ENCODE results near the gene WDR48.
A peak's percentile ranks its signal among the peaks of the same experiment; 100 is the strongest.

The WDR48 gene

DNA sequence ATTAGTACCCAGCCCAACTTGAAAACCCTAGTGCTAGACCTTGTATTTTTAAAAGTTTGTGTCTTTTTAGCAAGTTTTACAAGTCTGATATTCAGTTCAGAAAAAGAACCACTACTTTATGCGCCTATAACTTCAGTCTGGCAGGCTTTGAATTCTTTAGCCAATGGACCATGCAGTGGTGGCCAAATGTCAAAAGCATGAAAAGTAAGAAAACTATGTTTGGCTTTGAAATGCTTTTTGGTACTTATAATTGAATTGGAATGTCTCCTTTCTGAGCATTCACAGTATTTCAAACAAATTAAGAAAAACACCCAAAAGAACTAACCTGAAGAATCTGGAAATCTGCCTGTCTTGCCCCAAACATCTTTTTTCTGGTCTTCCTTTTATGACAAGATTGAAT lies 12.8 kb downstream of the WDR48 start:
- DNase-seq (ENCODE audit: low read depth) = peak; percentile 57

DNA sequence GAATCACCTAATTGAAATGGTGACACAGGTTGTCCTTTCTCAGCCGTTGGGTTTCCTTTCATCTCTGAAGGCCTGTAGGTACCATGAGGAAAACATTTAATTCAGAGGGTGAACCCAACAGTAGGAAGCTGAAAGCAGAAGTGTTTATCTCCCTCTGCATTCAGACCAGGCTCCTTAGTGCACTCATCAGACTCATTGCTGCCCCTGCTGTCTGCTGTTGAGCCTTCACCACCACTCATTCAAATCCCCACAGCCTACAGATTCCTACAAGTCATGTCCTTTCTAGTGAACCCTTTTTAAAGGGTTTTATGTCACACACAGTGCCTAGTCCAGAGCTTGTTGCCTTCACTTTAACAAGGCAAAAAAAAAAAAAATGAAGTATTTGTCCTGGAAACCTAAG lies 13.4 kb downstream of the WDR48 start:
- DNase-seq (ENCODE audit: low read depth) = peak; percentile 30

DNA sequence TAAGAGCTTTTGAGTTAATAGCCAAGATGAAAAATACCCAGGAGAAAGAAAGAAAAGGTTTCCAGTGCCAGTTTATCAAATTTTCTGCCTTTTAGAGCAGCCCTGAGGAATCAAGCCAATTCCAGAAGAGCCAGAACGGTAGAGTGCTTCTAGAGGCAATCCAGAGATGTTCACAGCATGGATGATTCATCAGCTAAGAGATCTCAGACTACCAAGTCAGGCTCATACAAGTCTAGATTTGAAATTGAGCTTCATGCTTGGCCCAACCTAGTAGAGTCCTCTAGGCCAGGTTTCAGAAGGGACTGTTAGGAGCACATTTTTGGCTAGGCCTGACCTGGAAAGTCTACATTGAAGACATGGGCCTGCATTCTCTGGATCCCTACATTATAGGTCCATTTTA lies 15.5 kb downstream of the WDR48 start:
- DNase-seq (ENCODE audit: low read depth) = no peak

DNA sequence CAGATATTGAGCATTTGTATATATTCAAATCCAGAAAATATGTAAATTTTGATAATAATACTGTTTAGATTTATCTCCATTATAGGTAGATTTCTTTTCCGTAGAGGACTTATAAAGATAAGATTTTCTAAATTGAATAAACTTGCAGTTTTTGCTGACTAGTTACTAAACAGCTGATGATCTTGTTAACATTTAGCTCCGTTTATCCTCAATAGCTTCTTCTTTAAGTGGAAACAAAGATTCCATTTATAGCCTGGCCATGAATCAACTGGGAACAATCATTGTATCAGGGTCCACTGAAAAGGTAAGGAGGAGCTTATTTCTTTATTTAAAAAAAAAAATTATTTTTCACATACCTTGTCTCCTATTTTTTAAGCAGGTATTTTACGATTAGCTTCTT lies 16.7 kb downstream of the WDR48 start:
- no peak for DNase-seq (ENCODE audit: low read depth)

DNA sequence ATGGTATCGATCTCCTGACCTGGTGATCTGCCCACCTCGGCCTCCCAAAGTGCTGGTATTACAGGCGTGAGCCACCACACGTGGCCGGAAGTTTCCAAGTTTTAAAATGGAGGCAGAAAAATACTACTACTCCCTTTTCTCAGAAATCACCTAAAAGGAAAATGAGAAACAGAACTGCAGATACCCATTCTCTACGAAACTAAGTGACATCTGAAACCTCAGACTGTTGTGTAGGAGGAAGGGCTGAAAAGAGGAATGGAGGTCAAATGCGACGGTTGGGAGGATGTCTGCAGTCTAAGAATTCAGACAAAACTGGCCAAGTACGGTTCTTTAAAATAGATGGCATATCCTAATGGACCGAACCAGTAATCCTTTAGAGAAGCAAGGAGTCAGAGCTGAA lies 24.1 kb downstream of the WDR48 start:
- no peak for DNase-seq (ENCODE audit: low read depth)

DNA sequence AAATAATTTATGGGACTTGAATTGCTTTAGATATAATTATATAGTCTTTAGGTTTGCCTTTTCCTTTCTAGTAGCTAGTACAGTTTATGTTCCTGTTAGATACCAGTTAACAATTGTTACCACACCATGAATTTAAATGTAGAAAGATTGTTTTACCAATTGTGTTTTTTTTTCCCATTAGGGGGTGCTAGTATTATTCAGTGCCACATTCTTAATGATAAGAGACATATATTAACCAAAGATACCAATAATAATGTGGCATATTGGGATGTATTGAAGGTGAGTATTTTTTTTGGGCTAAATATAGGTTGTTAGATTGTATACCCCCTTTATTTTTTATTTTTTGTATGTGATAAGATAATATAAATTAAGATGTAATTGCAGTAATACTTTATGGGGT lies 27.7 kb downstream of the WDR48 start:
- no peak for DNase-seq (ENCODE audit: low read depth)

DNA sequence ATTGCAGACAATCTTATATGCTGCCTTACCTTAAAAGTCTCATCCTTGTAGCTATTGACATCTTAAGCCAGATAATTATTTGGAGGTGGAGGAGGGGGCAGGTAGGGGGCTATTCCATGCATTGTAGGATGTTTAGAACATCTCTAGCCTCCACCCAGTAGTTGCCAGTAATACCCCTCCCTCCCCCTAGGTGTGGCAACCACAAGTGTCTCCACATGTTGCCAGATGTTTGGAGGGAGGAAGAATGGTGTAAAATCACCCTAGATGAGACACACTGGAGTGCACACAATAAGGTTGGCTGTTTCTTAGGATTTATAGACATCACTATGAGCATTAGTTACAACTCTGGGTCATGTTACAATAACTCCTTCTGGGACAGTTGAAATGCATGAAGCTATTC lies 28.2 kb downstream of the WDR48 start:
- DNase-seq (ENCODE audit: low read depth) = no peak

DNA sequence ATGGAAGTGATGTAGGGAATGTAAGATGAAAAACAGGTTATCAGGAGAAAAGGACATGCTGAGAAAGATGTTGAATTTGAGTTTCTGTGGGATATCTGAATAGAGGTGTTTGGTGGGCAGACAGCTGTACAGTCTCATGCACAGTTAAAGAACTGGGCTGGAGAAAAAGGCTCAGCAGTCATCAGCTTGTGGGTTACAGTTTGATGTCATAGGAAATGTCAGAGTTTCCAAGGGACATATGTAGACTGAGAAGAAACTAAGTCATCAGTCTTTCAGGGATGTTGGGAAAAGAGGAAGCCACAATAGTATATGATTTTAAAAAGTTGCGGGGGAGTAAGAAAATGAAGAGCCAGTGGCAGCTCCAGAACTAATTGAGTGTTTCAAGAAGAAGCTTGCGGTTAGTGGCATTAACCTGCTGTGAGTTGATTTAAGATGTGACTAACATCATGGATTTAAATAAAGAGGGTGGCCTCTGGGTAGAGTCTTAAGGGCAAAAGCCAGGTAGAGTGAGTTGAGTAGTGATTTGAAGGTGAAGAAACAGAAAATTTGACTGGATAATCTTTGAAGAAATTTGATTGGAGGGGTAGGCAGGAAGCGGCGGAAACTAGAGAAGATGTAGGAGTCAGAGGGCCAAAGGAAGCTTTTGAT lies 31.0 kb downstream of the WDR48 start:
- no peak for DNase-seq (ENCODE audit: low read depth)

DNA sequence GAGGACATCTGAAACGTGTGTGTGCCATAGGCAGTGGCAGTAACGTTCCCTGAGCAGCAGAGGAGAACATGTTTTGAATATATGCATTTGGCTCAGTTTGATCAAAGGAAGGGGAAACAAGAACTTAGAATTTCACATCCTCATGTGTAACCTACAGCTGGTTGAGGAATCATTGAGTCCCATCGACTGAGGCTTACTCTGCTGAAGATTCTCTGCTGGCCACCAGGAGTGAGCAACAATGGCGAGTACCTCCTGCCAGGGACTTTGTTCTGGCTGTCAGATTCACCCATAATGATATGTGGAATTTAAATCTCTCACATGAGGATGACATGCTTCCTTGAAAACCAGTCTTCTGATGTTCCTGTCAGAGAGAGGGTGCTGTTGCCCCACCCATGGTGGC lies 34.3 kb downstream of the WDR48 start:
- no peak for DNase-seq (ENCODE audit: low read depth)

DNA sequence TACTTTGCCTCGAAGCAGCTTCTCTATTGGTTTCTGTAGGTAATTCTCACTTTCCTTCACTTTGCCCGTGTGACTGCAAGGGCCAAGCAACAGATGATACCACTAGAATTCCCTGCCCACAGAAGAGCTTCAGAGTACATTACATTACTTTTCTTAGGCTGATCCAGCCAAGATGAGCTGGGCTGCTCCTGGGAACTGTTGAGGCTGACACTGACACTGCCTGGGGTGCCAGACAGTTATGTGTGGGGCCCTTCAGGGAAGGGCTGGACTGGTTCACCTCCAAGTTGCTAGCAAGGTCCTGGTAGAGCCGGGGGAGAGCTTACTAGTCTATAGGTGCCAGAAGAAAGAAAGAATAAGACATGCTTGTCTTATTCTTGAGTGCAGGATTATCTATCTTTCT lies 36.6 kb downstream of the WDR48 start:
- no peak for DNase-seq (ENCODE audit: low read depth)

DNA sequence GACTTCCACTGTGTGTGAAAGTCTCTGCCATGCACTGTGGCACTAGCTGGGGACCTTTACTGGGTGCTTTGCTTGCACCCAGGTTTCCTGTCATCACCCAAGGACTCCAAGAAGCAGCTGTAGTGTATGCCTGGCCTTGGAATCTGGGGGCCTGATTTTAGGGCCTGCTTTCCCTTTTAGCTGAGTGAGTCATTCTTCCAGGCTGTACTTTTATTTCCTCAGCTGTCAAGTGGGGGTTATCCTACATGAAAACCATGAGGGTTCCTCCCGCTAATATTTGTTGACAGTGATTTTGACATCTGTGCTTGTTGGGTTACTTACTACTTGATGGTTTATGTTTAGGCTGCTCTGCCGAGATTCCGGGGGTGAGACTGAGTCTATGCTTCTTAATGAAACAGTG lies 37.1 kb downstream of the WDR48 start:
- no peak for DNase-seq (ENCODE audit: low read depth)

DNA sequence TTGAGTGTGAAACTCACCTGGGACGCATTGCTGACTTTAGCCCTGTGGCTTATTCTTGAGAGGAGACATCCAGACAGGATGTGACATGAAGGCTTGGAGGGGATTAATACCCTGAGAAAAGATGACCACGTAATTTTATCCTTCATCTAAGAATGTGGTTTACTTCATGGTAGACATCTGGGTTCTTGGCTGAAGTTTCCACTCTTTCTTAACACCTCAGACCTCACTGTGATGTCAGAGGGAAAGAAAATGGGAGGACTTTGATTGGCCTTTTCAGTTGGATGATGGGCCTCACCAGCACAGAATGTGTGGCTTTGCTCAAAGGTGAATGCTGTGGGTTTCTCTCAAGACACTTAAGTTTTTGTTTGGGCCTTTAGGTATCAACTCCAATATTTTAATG lies 39.1 kb downstream of the WDR48 start:
- DNase-seq (ENCODE audit: low read depth) = peak; percentile 37

DNA sequence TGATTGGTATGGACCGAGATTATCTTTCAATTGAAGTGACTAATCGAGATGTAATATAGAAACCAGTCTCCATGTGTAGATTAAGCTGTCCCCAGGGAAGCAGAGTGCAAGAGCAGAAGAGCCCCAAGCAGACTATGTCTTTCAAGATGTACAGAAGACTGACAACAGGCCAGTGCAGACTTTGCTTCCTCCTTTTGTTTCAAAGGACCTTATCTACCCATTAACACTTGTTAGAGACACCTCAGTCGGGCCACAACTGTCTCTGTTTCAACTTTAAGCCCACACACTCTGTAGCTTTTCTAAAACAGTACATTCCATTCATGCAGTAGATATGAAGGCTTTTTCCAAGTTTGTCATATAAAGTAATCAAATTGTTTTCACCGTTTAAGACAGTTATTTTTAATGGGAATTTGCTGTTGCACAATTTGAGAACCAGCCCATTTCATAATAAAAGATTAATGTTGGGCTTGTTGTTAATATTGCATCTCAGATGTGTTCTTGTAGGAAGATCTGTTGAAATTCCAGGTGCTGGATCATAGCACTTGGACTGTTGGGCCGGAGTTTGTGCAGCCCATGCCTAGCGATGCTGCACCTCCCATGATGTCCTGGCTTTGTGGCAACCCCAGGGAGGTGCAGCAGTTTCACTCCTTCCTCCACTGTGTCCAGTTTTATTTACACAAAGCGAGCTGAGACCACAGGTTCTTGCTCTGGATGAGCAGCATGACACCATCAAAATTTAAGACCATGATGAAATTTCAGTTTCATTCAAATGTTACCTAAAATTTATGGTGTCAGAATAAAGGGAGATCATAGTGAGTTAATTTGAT lies 43.2 kb downstream of the WDR48 start:
- no peak for DNase-seq (ENCODE audit: low read depth)

DNA sequence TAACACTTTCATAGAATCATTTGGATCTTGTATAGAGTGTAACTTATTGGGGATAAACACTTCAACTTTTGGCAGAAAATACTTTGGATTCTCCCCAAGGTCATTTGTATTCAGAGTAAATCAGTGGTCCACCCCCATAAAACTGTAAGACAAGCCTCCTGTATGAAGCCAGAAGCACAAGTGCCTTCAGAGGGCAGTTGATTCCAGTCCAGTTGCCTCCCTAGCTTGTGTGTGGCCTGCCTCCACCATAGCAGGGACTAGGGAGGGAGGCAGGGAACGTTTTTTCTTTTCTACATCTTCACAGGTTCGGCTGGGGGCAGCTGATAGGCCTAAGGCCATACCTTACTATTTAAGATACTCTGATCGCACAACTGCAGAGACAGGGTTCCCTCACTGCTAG lies 44.0 kb downstream of the WDR48 start:
- no peak for DNase-seq (ENCODE audit: low read depth)

DNA sequence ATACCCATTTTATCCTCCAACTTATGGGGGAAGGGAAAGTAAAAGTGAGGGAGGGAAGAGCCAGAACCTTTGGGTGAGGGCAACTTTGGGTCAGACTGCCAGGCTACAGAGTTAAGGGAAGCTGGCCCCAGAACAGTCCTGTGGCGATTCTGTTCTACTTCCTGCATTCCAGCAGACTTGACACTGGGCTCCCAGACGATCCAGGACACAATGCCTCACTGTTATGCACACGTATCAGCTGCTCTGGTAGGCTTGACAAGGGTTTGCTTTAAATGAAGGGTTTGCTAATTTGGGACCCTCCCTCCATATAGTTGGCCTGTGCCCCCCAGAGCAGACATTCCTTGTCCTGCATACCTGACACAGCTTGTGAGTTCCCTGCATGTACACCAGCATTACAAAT lies 45.0 kb downstream of the WDR48 start:
- DNase-seq (ENCODE audit: low read depth) = no peak

DNA sequence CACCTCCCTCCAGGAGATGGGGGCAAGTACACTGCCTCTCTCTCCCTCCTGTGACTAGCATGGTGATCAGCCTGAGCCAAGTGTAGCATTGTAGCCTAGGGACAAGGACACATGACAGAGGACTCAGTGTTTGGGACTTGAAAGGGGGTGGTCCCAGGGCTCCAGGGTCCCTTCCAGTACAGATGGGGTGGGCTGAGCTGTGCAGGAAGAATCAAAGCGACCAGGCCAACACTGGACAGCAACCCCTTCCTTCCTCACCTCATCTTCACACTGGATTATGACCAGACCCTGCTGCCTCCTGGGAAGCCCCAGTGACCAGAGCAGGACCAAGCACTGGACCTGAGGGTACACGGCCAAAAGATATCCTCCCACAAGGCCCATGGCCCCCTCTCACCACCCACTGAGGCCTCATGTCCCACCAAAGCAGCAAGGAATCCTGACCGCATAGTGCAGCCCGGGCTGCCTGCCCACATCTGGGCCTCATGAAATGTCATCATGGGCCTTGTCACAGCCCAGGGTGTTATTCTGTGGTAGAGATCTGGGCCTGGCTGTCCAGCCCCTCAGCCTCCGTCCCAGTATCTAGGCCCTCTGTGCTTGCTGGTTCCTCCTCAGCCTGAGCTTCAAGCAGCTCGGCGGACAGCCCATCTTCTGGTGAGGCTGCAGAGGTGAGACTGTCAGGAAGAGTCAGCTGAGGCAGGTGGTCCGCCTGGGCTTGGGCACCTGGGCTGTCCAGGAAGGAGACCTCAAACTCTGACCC lies 46.1 kb downstream of the WDR48 start:
- no peak for DNase-seq (ENCODE audit: low read depth)

DNA sequence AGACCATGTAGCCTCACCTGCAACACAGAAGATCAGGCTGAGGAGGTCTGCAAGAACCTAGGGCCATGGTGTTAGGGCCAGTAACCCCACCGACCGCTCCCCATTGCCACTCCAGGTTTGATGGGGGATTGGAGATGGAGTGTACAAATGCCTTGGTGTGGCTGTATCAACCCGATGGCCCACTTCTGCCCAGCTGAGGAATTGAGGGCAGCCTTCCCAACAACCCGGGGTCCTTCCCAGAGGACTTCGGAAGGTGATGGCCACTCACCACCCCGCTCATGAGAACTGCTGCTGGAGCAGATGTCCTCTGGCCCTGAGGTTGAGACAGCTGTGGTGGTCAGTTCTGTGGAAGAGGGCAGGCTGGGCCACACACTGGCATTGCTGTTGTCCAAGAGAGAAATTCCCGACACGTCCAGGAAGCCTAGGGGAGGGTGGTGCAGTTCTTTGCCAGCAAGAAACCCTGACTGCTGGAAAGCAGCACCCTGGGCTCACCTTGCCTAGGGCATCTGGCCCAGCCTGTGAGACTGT lies 46.7 kb downstream of the WDR48 start:
- DNase-seq (ENCODE audit: low read depth) = no peak

DNA sequence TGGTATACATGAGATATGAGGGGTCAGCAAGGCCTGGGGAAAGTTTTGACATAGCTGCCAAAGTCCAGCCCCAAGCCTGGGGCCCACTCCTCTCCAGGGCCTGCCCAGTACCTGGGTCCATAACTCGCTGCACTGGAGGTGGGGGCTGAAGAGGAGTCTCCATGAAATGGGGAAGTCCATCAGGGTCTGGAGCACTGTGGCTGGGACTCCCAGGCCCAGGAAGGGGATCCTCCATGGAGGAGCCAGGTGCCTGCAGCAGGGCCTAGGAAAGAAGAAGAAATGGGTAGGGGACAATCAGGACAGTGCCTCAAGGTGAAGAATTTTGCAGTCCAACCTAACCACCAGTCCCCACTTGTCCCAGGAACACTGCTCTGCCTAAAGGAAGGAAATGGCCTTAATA lies 47.4 kb downstream of the WDR48 start:
- DNase-seq (ENCODE audit: low read depth) = no peak

DNA sequence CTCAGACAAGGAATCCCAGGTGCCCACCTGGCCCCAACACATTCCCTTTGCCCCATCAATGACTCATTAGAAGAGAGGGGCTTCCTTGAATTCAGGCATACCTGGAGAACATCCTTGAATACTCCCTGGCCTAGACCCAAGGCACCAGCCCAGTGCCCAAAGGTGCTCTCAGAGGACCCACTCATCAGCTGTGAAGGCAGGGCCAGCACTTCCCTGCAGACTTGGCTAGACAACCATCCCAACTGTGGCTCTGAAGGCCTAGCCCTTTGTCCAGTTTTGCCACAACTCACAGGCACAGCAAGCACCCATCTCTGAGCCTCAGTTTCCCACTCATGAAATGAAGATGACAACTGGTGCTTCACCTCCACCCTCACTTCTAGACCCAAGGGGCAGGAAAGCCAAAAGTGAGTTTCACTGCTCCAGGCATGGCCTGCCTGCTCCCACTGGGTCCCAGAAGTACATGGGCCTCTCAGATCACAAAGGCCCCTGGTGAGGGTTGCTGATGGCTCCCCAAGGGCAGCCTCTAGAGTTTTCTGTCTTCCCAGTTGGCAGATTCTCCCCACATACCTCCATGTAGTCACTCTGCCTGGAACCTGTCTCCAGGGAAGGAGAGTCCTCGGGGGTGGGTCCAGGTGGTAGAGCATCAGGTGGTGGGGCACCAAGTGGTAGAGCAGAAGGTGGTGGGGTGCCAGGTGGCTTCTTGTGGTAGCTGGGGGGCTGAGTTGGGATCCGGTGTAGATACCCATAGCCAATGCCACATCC lies 48.1 kb downstream of the WDR48 start:
- no peak for DNase-seq (ENCODE audit: low read depth)

DNA sequence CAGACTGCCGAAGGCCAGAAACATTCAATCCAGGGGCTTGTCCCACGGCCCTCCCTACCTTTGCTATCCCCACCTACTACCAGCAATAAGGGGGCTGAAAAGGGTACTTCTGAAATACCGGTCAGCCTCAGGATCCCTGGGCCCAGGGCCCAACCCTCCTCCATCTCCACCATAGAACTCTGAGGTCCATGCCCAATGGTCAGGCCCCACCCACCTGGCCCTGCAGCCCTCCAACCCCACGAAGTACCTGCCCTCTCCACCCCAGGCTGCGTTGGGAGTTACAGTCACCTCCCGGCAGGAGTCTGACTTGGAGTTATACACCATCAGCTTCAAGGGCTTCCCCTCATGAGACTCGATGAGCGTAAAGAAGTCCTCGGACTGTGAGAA lies 48.7 kb downstream of the WDR48 start:
- DNase-seq (ENCODE audit: low read depth) = no peak

DNA sequence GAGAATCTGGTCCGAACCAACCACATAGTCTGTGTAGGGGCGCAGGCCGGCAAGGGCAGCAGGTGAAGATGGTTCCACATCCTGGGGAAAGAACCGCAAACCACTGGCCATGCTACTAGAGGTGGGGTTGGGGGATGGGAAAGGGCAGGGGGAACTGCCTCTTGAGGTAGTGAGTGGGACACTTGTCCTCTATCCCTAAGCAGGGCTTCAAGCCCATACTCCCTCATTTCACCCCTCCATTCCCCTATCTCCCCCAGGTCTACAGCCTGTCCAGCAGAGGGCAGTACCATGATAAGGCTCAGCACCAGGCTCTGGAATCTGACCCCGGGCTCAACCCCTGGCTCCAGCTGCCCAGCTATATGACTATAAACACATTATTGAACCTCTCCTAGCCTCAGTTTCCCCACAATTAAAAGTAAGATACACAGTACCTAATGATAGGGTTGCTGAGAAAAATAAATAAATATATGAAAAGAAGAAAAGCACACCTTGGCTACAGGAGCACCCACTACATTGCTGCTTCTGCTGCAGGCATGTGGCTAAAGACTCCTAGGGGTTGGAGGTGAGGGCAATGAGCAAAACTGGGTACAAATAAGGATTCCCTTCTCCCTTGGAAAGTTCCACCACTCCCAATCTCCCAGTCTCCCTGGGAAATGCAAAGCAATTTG lies 49.3 kb downstream of the WDR48 start:
- peak; percentile 12 for DNase-seq (ENCODE audit: low read depth)

All from fibroblast of gingiva (primary cell).